ENCODE measurements around the gene TSSK3. TPM values are rescaled to one million over a fixed set of nuclear protein-coding genes. Genes with fewer than 3 reads are reported as not detected.
A peak's percentile ranks its signal among the peaks of the same experiment; 100 is the strongest.

The TSSK3 gene
- total RNA-seq, 1 donor from 2014 or later = 1.6 TPM

GRCh38 chr1:32390904-32391870 lies 28.8 kb downstream of the TSSK3 start:
- no peak for TF ChIP-seq CTCF (IDR thresholded peaks at IDR 0.05; ENCODE audit: partially characterized antibody, unreplicated experiment)
- Mint-ChIP-seq H3K36me3 (ENCODE audit: unreplicated experiment) (no peaks in the 10 kb centered on the region), H3K4me1 (ENCODE audit: low read depth, unreplicated experiment) (peaks cover 10% of the 10 kb centered on the region), H3K4me3 (ENCODE audit: unreplicated experiment) (no peak overlapping the region), H3K9me3 (ENCODE audit: unreplicated experiment) (peaks cover 16% of the 10 kb centered on the region), H3K27me3 (ENCODE audit: unreplicated experiment) (peaks cover 10% of the 10 kb centered on the region), H3K27ac (ENCODE audit: unreplicated experiment) (no peak overlapping the region)
- DNase-seq = no peak

- Mint-ChIP-seq H3K27me3 (ENCODE audit: unreplicated experiment) (peaks cover 10% of the 10 kb centered on the region), H3K4me1 (ENCODE audit: low read depth, unreplicated experiment) (peaks cover 10% of the 10 kb centered on the region), H3K9me3 (ENCODE audit: unreplicated experiment) (peaks cover 16% of the 10 kb centered on the region), H3K4me3 (ENCODE audit: unreplicated experiment) (peak overlapping the region; percentile 100), H3K36me3 (ENCODE audit: unreplicated experiment) (no peaks in the 10 kb centered on the region), H3K27ac (ENCODE audit: unreplicated experiment) (no peak overlapping the region)
- no peak for TF ChIP-seq CTCF (IDR thresholded peaks at IDR 0.05; ENCODE audit: partially characterized antibody, unreplicated experiment)
- no peak for DNase-seq
Observed at GRCh38 chr1:32392325-32392724, 30.0 kb downstream of the TSSK3 start.

DNA sequence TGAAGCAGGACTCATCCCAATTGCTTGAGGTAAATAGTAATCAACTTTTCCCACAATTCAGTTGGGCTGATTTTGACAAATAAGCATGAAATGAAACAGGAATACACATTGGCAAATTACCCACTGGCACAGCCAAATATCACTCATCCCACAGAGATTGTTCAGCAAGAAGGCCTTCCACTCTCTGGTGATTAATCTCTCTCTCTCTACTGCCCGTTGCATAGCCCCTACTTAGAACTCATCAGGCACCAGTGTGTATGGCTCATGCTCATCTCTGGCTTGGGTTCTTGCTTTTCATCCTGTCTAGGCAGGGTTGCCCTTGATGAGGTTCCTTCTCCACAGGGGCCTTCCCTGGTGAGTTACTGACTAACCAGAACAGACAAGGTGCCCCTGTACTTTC lies 30.8 kb downstream of the TSSK3 start:
- H3K27me3 Mint-ChIP-seq (ENCODE audit: unreplicated experiment) = peaks cover 10% of the 10 kb centered on the region
- TF ChIP-seq CTCF (IDR thresholded peaks at IDR 0.05; ENCODE audit: partially characterized antibody, unreplicated experiment) = no peak
- no peaks in the 10 kb centered on the region for H3K36me3 Mint-ChIP-seq (ENCODE audit: unreplicated experiment)
- peaks cover 16% of the 10 kb centered on the region for H3K9me3 Mint-ChIP-seq (ENCODE audit: unreplicated experiment)
- peak overlapping the region; percentile 100 for H3K4me3 Mint-ChIP-seq (ENCODE audit: unreplicated experiment)
- peaks cover 10% of the 10 kb centered on the region for H3K4me1 Mint-ChIP-seq (ENCODE audit: low read depth, unreplicated experiment)
- no peak for DNase-seq
- peak overlapping the region; percentile 99 for H3K27ac Mint-ChIP-seq (ENCODE audit: unreplicated experiment)

GRCh38 chr1:32393832-32394140 lies 31.4 kb downstream of the TSSK3 start:
- Mint-ChIP-seq H3K36me3 (ENCODE audit: unreplicated experiment) (no peaks in the 10 kb centered on the region), H3K4me1 (ENCODE audit: low read depth, unreplicated experiment) (peaks cover 10% of the 10 kb centered on the region), H3K27me3 (ENCODE audit: unreplicated experiment) (peaks cover 13% of the 10 kb centered on the region), H3K4me3 (ENCODE audit: unreplicated experiment) (peak overlapping the region; percentile 100), H3K9me3 (ENCODE audit: unreplicated experiment) (peaks cover 16% of the 10 kb centered on the region), H3K27ac (ENCODE audit: unreplicated experiment) (peak overlapping the region; percentile 99)
- no peak for TF ChIP-seq CTCF (IDR thresholded peaks at IDR 0.05; ENCODE audit: partially characterized antibody, unreplicated experiment)
- DNase-seq = peak; percentile 67
